Mucosa of gallbladder (tissue), 1 donor: Measurements from ENCODE around the gene BAHD1. TPM values are rescaled to one million over a fixed set of nuclear protein-coding genes. Genes with fewer than 3 reads are reported as not detected.

Experiments
- DNase-seq: peaks from one replicate; pipeline ENCODE4 v3.0.0-alpha.2; 2020; ENCODE audit warnings: low spot score
- total RNA-seq: library from RNA; stranded (reverse); gene quantifications from one replicate; pipeline ENCODE4 v1.2.1, GENCODE V29; 2021
- donor health status: DM: no; HTN: no; CAD: no.

BAHD1 gene
- total RNA-seq, 1 donor from 2014 or later, result 33.1 TPM

- no peak for DNase-seq
Measured at GRCh38 chr15:40424483-40425115, 16.2 kb upstream of the BAHD1 start.

- no peak for DNase-seq
Measured at GRCh38 chr15:40425681-40426080, 15.1 kb upstream of the BAHD1 start.

GRCh38 chr15:40427188-40427587 lies 13.6 kb upstream of the BAHD1 start:
- DNase-seq, result no peak

GRCh38 chr15:40428185-40428584 lies 12.6 kb upstream of the BAHD1 start:
- DNase-seq, result no peak

GRCh38 chr15:40429068-40429710 lies 11.6 kb upstream of the BAHD1 start:
- no peak for DNase-seq

- no peak for DNase-seq
Measured at GRCh38 chr15:40430271-40430805, 10.4 kb upstream of the BAHD1 start.

GRCh38 chr15:40435023-40435709 lies 5.6 kb upstream of the BAHD1 start:
- no peak for DNase-seq

- no peak for DNase-seq
Measured at GRCh38 chr15:40435710-40436089, 5.1 kb upstream of the BAHD1 start.

- DNase-seq, result no peak
Measured at GRCh38 chr15:40436116-40436891, 4.4 kb upstream of the BAHD1 start.

GRCh38 chr15:40436892-40437751 lies 3.6 kb upstream of the BAHD1 start:
- DNase-seq, result no peak

- DNase-seq, result no peak
Measured at GRCh38 chr15:40437752-40438687, 2.7 kb upstream of the BAHD1 start.

GRCh38 chr15:40438712-40439111 lies 2.0 kb upstream of the BAHD1 start:
- DNase-seq, result no peak

GRCh38 chr15:40439461-40439959 lies 1.2 kb upstream of the BAHD1 start:
- no peak for DNase-seq

- DNase-seq, result no peak
Measured at GRCh38 chr15:40439960-40440742, 602 bp upstream of the BAHD1 start.

GRCh38 chr15:40441565-40442531 lies 1.1 kb downstream of the BAHD1 start:
- no peak for DNase-seq

GRCh38 chr15:40443255-40443654 lies 2.5 kb downstream of the BAHD1 start:
- no peak for DNase-seq

GRCh38 chr15:40443846-40444245 lies 3.1 kb downstream of the BAHD1 start:
- DNase-seq, result no peak

- no peak for DNase-seq
Measured at GRCh38 chr15:40444736-40445135, 4.0 kb downstream of the BAHD1 start.
